Hematopoietic multipotent progenitor cell treated with erythropoietin and hydrocortisone succinate and interleukin-3 and kit ligand, for 6 days (in vitro differentiated cells): ENCODE results near the gene TOR4A.
"Not testable (repeated sequence)": the region's sequence is repeated elsewhere in the genome, so short reads cannot be mapped to it uniquely, and the experiment has no call there.

ENCODE experiments used
- DNase-seq: peaks from one replicate; pipeline ENCODE4 v3.0.0-alpha.2; 2015

Gene TOR4A

DNA sequence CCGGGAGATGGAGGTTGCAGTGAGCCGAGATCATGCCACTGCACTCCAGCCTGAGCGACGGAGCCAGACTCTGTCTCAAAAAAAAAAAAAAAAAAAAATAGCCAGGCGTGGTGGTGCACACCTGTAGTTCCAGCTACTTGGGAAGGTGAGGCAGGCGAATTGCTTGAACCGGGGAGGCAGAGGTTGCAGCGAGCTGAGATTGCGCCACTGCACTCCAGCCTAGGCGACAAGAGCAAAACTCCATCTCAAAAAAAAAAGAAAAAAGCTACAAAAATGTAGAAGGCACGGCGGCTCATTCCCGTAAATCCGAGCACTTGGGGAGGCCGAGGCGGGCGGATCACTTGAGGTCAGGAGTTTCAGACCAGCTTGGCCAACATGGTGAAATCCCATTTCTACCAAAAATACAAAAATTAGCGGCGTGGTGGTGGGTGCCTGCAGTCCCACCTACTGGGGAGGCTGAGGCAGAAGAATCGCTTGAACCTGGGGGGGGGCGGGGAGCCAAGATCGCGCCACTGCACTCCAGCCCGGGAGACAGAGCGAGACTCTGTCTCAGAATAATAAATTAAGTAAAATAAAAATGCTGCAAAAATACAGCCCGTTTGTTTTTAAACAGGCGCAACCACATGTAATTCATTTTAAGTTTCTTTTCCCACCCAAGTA lies 37.9 kb upstream of the TOR4A start:
- DNase-seq, result not testable (repeated sequence)

DNA sequence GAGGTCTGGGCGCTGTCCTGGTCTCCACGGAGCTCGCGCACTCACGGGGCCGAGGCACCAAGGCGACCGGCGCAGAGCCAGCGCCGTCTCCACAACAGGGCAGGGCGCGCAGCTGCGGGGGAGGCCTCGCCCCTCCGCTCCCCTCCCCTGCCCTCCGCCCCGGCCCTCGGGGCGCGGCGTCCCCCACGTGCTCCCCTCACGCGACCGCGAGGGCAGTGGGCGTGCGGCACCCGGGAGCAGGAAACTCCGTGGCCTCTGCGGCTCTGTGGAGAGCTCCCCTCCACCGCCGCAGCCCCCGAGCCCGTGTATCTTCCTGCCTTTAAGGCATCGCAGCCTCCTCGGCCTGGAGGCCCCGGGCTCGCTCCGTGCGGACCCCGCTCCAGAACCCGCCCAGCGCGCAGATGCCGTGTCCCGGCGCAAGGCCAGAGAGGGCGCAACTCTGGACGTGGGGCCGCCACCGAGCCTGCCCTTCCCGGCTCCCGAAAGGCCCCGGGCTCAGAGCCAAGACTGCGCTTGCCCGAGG lies 37.1 kb upstream of the TOR4A start:
- DNase-seq, result peak; percentile 88

DNA sequence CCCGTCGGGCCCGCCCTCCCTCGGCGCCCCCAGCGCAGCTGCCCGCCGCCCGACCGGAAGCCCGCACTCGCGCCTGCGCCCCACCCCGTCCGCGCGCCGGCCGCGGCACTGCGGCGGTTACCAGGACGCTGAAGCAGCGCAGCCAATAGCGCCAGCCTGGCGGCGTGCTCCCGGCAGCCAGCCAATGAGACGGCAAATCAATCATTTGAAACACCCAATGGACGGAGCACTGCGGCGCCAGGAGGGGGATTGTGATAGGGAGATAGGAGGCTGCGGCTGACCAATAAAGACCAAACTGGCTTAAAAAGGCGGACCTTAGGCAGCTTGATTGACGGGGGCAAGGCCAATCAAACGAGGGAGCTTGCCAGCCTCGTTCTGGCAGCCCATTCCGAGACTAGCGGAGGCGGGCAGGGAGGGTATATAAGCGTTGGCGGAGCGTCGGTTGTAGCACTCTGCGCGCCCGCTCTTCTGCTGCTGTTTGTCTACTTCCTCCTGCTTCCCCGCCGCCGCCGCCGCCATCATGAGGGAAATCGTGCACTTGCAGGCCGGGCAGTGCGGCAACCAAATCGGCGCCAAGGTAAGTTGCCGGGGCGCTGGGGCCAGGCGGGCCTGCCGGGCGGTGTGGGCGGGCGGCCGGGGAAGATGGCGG lies 36.6 kb upstream of the TOR4A start, which contains the start of gene TUBB4B:
TUBB4B (plus strand) TSS at position 447 of the 649 bp plus-strand sequence; CDS start at position 521, 74 bp downstream.
- DNase-seq, result peak; percentile 100

DNA sequence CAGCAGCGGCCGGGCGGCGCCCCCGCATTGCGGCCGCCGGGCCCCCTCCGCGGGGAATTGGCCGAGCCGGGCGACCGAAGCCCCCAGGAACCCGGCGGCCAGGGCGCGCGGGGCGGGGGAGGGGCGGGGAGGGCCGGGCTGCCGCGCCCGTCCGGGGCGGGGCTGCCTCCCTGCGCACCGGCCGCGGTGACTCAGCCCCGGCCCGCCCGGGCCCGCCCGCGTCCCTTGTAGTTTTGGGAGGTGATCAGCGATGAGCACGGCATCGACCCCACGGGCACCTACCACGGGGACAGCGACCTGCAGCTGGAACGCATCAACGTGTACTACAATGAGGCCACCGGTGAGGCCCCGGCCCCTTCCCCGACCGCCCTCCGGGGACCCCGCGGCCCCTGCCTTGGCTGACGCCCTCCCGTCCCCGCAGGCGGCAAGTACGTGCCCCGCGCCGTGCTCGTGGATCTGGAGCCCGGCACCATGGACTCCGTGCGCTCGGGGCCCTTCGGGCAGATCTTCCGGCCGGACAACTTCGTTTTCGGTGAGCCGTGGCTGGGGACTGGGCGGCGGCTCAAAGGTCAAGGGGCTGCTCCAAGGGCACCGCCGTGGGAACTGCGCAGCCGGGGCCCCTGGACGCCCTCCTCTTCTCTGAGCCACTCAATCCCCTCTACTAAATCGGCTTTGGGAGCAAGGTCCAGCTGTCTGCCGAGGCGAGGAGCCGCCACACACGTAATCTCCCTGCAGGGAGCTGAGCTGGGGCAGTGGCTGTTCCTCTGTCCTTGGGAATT lies 35.8 kb upstream of the TOR4A start:
- peak; percentile 78 for DNase-seq

DNA sequence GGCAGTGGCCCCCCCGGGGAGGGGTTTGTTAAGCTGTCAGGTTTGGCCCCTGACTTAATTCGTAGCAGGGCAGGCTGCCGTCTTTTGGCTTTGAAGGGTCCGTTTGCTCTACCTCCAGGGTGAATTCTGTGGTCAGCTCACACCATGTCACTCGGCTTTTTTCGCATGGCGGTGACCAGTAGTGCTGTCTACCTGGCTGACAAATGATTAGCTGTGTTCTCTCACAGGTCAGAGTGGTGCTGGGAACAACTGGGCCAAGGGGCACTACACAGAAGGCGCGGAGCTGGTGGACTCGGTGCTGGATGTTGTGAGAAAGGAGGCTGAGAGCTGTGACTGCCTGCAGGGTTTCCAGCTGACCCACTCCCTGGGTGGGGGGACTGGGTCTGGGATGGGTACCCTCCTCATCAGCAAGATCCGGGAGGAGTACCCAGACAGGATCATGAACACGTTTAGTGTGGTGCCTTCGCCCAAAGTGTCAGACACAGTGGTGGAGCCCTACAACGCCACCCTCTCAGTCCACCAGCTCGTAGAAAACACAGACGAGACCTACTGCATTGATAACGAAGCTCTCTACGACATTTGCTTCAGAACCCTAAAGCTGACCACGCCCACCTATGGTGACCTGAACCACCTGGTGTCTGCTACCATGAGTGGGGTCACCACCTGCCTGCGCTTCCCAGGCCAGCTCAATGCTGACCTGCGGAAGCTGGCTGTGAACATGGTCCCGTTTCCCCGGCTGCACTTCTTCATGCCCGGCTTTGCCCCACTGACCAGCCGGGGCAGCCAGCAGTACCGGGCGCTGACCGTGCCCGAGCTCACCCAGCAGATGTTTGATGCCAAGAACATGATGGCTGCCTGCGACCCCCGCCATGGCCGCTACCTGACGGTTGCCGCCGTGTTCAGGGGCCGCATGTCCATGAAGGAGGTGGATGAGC lies 35.0 kb upstream of the TOR4A start:
- DNase-seq, result no peak

DNA sequence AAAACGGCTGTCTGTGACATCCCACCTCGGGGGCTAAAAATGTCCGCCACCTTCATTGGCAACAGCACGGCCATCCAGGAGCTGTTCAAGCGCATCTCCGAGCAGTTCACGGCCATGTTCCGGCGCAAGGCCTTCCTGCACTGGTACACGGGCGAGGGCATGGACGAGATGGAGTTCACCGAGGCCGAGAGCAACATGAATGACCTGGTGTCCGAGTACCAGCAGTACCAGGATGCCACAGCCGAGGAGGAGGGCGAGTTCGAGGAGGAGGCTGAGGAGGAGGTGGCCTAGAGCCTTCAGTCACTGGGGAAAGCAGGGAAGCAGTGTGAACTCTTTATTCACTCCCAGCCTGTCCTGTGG lies 34.3 kb upstream of the TOR4A start:
- not testable (repeated sequence) for DNase-seq

DNA sequence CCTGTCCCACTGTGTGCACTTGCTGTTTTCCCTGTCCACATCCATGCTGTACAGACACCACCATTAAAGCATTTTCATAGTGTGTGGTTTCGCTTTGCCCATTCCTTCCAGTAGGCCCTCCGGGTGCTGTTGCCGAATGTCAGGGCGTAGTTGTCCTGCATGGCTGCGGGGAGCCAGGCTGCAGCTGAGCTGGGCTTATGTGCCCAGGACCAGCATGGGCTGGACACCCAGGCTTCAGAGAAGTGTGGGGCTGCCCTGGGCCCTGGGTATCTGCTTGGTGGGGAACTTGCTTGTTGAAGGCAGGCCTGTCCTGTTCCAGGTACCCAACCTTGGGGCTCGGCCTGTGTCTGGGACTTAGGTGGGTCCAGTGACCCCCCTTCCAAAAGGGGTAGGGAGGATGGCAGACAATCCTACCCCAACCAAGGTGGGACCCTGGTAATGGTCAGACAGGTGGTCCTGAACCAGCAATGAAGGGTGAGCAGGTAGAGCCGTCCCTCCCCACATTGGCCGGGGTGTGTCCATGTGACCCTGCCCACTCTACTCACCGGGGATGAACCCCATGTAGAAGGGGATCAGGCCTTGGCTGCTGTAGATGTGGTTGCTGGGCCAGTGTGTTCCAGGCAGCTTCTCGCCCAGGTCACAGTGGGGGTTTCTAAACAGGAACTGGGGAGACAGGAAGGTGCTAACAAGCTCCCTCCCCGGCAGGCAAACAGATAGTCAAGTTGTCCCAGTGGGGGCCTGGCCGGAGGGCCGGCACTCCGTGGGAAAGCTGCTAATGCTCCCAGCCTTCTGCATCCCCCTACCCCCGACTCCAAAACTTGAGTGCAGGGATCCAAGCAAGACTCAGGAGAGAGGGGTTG lies 33.7 kb upstream of the TOR4A start:
- peak; percentile 46 for DNase-seq

DNA sequence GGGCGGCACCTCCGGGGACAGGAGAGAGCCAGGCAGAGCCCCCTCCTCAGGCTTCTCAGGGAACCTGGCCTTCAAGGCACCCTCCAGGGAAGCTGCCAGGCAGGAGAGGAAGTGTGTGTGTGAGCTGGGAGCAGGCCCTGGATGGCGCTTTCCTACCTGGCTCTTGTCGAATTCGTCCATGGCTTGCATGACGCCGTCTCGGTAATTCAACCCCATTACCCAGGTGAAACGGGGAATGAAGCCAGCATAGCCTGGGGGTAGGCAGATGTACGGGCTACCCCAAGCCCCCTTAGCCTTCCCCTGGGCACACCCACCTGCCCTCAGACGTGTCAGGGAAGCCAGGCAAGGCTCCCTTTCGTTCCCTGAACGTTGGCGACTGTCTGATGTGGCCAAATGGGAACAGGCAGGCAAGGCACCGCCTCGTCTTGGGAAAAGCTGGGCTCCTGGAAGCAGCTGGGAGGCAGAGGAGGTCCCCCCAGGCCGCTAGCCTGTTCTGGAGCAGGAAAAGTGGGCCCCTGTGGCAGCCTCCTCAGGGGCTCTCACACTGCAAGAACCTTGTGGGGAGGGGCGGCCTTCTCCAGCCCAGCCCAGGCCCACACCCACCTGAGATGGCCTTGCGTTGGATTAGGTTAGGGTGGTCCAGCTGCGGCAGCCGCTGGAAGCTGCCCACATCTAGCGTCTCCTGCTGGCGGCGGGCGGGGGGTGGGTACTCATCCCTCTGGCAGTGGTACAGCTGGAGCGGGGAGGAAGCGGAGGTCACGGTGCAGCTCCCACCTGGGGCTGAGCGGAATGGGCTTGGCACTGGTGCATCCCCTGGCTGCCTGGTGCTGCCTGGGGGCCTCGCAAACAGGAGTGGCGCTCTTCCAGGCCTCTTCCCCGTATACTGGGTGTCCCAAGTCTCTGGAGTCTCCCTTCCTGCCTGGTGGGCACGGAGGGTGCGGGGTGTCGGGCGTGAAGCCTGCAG lies 32.8 kb upstream of the TOR4A start:
- DNase-seq, result no peak

DNA sequence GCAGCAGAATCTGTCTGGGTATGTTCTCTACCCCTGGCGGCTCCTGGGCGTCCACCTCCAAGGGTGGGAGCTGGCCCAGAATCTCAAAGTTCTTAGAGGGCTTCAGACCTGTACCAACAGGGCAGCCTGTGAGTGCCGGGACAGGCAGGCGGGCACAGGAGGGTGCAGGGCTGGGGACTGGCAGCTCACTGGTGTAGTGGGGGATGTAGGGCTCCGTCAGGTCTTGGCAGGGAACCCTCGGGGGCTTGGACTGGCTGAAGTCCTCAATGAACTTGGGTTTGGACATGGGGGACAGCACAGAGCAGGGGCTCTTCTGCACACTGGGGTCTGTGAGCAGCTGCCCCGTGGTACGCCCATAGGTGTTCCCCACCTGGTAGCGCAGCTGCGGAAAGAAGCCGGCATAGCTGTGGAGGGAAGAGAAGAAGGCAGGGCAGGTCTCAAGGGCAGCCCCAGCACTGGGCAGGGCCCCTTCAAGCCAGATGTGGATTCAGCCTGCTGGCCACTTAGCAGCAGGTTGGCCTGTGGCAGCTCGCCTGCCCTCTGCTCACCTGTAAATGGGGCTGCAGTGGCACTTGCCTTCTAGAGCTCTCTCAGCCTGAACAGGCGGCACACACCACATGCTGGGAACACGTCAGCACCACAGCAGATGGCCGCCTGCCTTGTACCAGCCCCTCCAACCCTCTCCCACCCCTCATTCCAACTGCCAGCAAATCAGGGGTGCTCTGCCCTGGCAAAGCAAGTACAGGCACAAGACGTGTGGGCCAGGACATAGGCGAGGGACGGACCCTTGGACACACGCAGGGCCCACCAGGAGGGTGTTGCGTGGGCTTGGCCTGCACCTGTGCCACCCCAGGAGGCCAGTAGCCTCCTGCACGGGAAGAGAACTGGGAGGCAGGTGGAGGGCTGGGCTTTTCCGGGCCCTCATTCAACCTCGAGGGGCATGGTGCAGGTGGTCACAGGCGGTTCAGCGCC lies 31.8 kb upstream of the TOR4A start:
- no peak for DNase-seq

DNA sequence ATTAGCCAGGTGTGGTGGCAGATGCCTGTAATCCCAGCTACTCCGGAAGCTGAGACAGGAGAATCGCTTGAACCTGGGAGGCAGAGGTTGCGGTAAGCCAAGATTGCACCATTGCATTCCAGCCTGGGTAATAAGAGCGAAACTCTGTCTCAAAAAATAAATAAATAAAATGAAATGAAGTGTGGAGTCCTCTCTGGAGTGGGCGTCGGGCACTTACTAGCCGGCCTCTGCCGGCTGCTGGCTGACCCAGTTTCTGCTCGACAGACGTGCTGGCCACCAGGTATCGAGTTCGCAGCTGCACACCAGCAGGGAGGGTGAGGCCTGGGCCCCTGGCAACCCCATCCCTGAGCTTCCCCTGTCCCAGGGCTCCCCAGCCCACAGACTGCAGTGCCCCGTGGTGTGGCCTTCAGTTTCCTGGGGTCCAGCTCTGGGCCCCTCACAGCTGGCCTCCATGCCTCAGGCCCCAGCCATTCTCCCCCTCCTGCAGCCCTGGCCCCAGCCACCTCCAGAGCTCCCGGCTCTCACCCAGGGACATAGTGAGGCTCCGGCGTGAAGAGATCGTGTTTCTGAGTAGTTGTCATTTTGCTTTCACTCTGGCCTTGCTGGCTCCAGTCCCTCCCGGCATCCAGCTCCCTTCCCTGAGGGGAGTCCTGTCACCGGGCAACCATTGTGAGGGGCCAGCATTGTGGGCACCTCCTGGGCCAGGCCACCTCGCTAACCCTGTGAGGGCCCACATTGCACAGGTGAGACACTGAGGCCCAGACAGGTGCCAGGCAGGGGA lies 30.2 kb upstream of the TOR4A start:
- no peak for DNase-seq

DNA sequence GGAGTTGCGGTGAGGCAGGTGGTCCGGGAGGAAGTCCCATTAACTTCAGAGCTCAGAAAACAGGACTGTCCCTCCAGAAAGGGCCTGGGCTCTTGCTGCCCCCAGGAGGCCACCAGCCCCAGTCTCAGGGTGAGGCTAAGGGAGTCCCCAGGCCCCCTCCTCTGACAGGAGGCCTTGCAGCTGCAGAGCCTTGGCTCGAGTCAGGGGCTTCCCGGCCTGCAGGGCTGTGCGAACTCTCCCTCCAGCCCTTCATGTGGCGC lies 29.7 kb upstream of the TOR4A start:
- no peak for DNase-seq

DNA sequence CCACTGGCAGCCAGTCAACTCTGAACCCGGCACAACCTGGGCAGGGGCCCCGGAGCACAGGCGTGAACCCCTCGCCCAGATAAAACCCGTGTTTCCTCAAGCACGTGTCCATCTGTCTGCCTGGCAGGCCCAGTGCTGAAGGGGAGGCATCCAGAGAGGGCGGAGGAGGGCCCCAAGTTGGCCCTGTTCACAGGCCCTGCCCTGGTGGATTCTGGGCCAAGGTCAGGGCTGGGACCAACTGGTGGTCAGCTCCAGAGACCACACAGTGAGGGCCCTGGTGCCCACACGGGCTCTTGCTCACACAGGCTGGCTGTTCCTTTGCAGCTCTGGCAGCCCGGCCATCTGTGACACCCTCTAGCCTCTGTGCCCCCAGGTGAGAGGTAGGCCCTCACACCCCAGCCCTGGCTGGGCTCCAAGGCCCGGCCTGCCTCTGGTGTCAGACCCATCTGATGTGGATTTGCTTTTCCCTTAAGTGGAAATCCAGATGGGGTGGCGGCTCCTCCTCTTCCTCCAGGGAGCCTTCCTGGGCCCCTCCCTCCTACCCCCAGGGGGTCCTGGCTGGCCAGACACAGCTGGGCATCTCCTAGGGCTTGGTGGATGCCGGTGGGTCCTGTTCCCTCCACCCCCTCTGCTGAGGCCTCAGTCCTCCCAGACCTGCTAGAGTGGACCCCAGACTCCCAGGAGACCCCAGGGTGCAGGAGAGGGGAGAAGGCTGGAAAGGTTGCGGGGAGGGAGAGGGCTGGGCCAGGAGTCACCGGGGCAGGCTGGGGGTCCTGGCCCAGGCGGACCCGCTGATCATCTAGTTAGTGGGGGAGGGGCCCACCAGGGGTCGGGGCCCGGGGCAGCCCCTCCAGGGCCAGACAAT lies 27.0 kb upstream of the TOR4A start:
- no peak for DNase-seq

DNA sequence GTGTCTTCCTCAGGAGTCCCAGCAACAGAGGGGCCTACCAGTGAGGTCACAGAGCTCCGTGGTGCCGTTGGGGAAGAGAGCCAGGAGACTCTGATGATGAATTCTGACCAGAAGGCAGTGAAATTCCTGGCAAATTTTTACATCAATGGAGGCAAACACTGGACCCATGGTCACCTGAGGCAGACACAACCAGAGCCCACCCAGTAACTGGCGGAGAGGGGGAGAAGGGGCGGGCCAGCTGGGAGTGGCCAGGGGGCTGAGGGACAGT lies 26.4 kb upstream of the TOR4A start, which contains the start of gene STPG3:
STPG3 (plus strand) TSS at position 93 of the 268 bp plus-strand sequence; CDS start at position 94, 1 bp downstream.
- DNase-seq, result no peak

DNA sequence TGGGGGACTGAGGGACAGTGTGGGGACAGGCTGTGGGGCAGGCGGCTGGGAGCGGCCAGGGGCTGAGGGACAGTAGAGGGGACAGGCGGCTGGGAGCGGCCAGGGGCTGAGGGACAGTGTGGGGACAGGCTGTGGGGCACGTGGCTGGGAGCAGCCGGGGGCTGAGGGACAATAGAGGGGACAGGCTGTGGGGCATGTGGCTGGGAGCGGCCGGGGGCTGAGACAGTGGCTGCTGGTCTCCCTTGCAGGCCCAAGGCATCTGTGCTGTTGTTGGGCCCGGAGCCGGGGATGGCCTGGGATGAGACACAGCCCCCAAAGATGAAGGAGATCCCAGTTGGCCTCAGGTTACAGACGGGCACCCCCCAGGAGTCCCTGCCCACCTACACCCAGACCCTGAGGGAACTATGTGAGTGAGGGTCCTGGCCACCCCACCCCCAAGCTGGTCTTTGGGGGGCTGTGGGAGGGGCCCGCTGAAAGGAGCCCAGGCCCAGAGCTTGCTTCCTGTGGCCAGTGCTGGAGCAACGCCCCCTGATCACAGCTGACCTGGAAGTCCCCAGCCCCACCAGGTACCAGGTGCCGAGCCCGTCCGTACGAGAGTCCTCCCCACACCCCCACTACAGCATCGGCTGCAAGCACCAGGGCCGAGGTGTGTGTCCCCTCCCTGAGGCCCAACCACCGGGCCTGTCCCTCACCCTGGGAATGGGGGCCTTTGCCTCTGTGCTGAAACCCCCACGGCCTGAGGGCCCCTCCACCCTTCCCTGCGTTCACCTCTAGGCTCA lies 25.8 kb upstream of the TOR4A start:
- DNase-seq, result no peak

DNA sequence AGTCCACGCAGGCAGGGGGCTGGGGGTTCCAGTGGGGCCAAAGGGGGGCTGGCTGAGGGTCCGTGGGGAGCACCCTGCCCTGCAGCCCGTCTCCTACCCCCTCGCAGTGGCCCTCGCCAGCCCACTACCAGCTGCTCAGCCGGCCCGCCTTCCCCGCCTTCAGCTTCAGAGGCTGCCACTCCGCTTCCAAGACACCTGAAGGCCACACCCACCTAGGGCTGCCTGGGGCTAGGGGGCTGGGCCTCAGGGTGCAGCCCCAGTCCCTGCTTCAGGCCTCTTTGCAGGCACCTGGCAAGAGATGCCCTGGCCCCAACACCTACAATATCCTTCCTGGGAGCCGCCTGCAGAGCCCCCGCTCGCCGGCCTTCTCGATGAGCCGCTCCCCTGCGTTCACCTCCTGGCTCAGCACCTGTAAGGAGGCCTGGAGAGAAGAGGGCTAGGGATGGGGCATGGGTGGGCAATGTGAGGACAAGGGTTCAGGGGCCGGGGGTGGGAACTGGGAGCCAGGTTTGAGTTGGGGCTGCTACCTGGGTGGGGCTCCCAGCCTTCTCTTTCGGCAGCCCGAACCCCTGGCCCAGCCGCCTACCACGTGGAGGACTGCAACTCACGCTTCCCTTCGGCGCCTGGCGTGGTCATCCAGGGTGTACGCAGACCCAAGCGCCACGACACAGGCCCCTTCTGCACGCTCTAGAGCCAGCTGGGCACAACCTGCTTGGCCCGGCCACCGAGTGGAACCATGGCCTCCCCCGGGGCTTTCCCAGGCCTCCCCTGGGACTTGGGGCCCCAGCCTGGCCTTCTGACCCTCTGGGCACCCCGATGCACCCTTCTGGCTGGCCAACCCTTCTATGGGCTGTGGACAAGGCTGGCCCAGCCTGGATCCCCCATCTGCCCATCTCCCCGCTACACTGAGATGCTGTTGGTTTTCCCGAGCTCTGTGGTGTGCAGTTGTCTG lies 24.7 kb upstream of the TOR4A start:
- DNase-seq, result no peak
